ENCODE data around the gene HOXD8.

DNA sequence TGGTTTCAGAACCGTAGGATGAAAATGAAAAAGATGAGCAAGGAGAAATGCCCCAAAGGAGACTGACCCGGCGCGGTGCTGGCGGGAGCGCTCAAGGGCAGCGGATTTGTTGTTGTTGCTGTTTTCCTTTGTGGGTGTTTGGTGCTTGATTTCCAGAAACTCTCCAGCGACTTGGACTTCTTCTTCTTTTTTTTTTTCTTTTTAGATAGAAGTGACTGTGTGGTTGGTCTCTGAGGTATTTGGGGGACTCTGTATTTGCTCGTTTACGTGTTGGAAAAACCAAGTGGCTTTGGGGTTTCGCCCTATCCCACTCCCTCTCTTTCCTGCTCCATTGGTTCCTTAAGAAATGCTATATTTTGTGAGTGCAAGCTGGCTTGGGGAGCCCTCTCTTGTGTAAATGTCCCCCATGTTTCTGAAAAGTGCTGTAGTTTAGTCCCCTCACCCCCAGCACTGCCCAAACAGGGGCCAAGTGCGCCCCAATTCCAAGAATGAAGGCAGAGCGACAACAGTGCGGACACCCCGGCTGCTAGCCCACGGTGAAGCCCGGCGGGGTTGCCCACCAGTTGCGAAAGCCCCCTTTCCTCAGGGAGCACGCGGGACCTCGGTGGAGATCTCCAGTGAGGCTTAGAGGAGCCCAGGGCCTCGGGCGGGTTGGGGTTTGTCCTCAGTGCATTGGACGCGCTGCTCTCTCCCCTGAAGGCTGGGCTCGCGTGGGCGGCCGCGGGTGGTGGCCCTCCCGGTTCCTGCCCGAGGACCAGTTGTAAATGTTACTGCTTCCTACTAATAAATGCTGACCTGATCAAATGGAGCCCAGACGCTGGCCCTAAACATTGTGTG is 5.2 kb upstream of the HOXD8 start:
- TF ChIP-seq, protein P1, sequence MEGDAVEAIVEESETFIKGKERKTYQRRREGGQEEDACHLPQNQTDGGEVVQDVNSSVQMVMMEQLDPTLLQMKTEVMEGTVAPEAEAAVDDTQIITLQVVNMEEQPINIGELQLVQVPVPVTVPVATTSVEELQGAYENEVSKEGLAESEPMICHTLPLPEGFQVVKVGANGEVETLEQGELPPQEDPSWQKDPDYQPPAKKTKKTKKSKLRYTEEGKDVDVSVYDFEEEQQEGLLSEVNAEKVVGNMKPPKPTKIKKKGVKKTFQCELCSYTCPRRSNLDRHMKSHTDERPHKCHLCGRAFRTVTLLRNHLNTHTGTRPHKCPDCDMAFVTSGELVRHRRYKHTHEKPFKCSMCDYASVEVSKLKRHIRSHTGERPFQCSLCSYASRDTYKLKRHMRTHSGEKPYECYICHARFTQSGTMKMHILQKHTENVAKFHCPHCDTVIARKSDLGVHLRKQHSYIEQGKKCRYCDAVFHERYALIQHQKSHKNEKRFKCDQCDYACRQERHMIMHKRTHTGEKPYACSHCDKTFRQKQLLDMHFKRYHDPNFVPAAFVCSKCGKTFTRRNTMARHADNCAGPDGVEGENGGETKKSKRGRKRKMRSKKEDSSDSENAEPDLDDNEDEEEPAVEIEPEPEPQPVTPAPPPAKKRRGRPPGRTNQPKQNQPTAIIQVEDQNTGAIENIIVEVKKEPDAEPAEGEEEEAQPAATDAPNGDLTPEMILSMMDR (IDR thresholded peaks at IDR 0.05; ENCODE audit: insufficient read depth, low read length, poor library complexity, severe bottlenecking): no peak
- TF ChIP-seq EZH2phosphoT487 (conservative IDR thresholded peaks at IDR 0.05; ENCODE audit: low read length): no peak
